Colonic mucosa (tissue), 4 donors: ENCODE data around the gene XIRP2. TPM values are rescaled to one million over a fixed set of nuclear protein-coding genes. Genes with fewer than 3 reads are reported as not detected.

Experiments
- DNase-seq: peaks from one replicate; pipeline ENCODE4 v3.0.0-alpha.2; 2020
- H3K27ac ChIP-seq: fragments of 200-600 bp; one replicate; pipeline ENCODE4 v1.8.0; 2021
- H3K27me3 ChIP-seq: fragments of 200-600 bp; one replicate; pipeline ENCODE4 v1.8.0; 2021
- H3K36me3 ChIP-seq: fragments of 200-600 bp; one replicate; pipeline ENCODE4 v1.8.0; 2021
- H3K4me1 ChIP-seq: fragments of 200-600 bp; one replicate; pipeline ENCODE4 v1.8.0; 2021; ENCODE audit warnings: mild to moderate bottlenecking
- H3K4me3 ChIP-seq: fragments of 200-600 bp; one replicate; pipeline ENCODE4 v1.8.0; 2021
- H3K9ac ChIP-seq, 2 donors: one replicate each; pipeline ENCODE4 v1.7.0; 2013; ENCODE audit warnings: control low read depth in 2 of 2, low read depth in 2 of 2, low read length in 2 of 2
- H3K9me3 ChIP-seq: fragments of 200-600 bp; one replicate; pipeline ENCODE4 v1.8.0; 2021
- CTCF ChIP-seq: fragments of 200-600 bp; IDR thresholded peaks from one replicate; pipeline ENCODE4 v1.8.0; 2022; ENCODE audit warnings: antibody characterized with exemption, mild to moderate bottlenecking
- intact Hi-C: fragments of 100-400 bp; cut with DNase I; formaldehyde crosslinking; loops from one replicate; pipeline ENCODE4 v1.14.1; 2022
- total RNA-seq, 2 donors: library from RNA; stranded (reverse); fragmentation: NEBNext Ultra II Directional in 1 of 2; extraction: Animal tissue kit (Norgen Biotek cat#: 25700) in 1 of 2; gene quantifications; one replicate each; pipeline ENCODE4 v1.2.1, GENCODE V29; 2021
- donor health status: healthy.
- donor health status: DM: no; HTN: no; CAD: no.
- donor health status: DM: no; HTN: no; CAD: no.

The XIRP2 gene
- total RNA-seq, 2 donors from 2014 or later: 0.13 TPM; not detected in 1

- DNase-seq: no peak
- Histone ChIP-seq H3K27ac (no peak overlapping the region), H3K36me3 (no peaks in the 10 kb centered on the region), H3K9ac (no peak overlapping the region), H3K9me3 (no peaks in the 10 kb centered on the region), H3K27me3 (no peaks in the 10 kb centered on the region), H3K4me3 (no peak overlapping the region), H3K4me1 (no peaks in the 10 kb centered on the region)
- intact Hi-C loops: no loop called here
- TF ChIP-seq CTCF: no peak
These were observed 108.2 kb downstream of the XIRP2 start for GRCh38 chr2:166996465-166996864.

DNA sequence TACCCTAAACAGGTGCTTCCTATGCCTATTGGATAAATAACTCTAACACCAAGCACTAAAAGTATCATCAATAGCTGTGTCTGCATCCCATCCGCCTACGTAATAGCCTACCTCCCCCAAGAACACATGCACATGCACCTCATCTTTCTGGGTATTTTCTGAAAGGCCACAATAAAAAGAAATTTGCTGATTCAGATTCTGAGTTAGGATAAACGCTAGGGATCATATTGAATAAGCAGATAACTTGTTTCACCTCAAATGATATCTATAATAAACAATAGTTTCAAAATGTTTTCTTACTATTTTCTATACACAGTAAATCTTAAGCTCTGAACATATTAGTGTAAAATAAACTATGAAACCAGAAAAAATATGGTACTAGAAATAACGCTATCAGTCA is 112.9 kb downstream of the XIRP2 start:
- no peak overlapping the region for H3K9ac ChIP-seq

GRCh38 chr2:167005096-167005495 is 116.8 kb downstream of the XIRP2 start:
- H3K27me3 ChIP-seq: no peaks in the 10 kb centered on the region
- no peaks in the 10 kb centered on the region for H3K4me1 ChIP-seq
- DNase-seq: no peak
- TF ChIP-seq CTCF: no peak
- no peak overlapping the region for H3K9ac ChIP-seq
- no peaks in the 10 kb centered on the region for H3K36me3 ChIP-seq
- intact Hi-C loops: no loop called here
- H3K4me3 ChIP-seq: no peak overlapping the region
- no peaks in the 10 kb centered on the region for H3K9me3 ChIP-seq
- H3K27ac ChIP-seq: no peak overlapping the region

More for the DNA sequence above, 112.9 kb downstream of the XIRP2 start:
- Histone ChIP-seq H3K4me3 (no peak overlapping the region), H3K36me3 (no peaks in the 10 kb centered on the region), H3K27ac (no peak overlapping the region), H3K4me1 (no peaks in the 10 kb centered on the region), H3K9me3 (no peaks in the 10 kb centered on the region), H3K27me3 (no peaks in the 10 kb centered on the region)
- DNase-seq: no peak
- no peak for TF ChIP-seq CTCF
- intact Hi-C loops: no loop called here

DNA sequence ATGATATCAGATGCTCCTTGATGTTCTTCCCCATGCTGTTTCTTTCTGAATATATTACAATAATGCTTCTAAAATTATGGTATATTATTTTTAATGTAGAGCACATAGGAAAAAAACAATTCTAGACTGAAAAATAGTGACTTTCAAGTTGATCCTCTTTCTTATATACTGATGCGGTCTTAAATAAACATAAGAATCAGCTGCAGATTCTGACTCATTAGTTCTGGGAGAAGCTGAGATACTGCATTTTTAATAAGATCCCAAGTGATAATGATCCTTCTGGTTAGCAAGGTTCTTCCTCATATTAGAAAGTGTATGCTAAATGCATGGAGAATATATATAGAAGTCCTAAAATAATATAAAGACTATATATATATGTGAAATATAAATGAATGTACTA is 124.9 kb downstream of the XIRP2 start:
- no peak overlapping the region for H3K27ac ChIP-seq
- intact Hi-C loops: no loop called here
- H3K9ac ChIP-seq: no peak overlapping the region
- H3K36me3 ChIP-seq: no peaks in the 10 kb centered on the region
- no peaks in the 10 kb centered on the region for H3K4me1 ChIP-seq
- no peaks in the 10 kb centered on the region for H3K9me3 ChIP-seq
- H3K4me3 ChIP-seq: no peak overlapping the region
- no peaks in the 10 kb centered on the region for H3K27me3 ChIP-seq
- no peak for DNase-seq
- no peak for TF ChIP-seq CTCF

- Histone ChIP-seq H3K9me3 (no peaks in the 10 kb centered on the region), H3K4me3 (no peak overlapping the region), H3K4me1 (no peaks in the 10 kb centered on the region), H3K27me3 (no peaks in the 10 kb centered on the region), H3K27ac (no peak overlapping the region), H3K36me3 (no peaks in the 10 kb centered on the region), H3K9ac (no peak overlapping the region)
- no peak for TF ChIP-seq CTCF
- intact Hi-C loops: no loop called here
- no peak for DNase-seq
These were observed 127.5 kb downstream of the XIRP2 start for GRCh38 chr2:167015806-167016205.

DNA sequence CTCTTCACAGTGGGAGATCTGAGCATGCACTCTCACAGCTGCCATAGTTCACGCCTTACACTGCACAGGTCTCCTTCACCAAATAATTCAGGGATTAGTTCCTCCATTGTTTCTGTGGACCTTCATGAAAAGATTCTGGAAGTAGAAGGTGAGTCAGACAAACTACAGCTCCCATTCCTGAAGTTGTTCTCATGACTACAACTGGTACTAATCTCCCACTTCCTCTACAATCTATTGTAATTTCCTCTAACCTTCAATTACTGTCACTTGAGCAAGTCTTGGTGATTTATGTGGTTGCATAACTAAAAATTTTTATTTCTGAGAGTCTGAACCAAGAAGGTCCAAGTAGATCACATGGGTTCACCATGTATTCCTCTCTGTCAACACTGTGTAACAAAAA is 128.7 kb downstream of the XIRP2 start:
- intact Hi-C loops: no loop called here
- no peak overlapping the region for H3K4me3 ChIP-seq
- TF ChIP-seq CTCF: no peak
- no peaks in the 10 kb centered on the region for H3K9me3 ChIP-seq
- DNase-seq: no peak
- H3K4me1 ChIP-seq: no peaks in the 10 kb centered on the region
- no peaks in the 10 kb centered on the region for H3K27me3 ChIP-seq
- no peak overlapping the region for H3K9ac ChIP-seq
- no peaks in the 10 kb centered on the region for H3K36me3 ChIP-seq
- H3K27ac ChIP-seq: no peak overlapping the region
